Gastroesophageal sphincter (tissue), 3 donors: ENCODE measurements around the gene ALPI.

Experiments
- EP300 ChIP-seq: sonication (generic); formaldehyde crosslinking; IDR thresholded peaks from one replicate; pipeline ENCODE4 v1.6.1; 2017; ENCODE audit warnings: antibody characterized with exemption, mild to moderate bottlenecking
- POLR2A ChIP-seq, 2 donors: fragments of 450-650 bp; IDR thresholded peaks; one replicate each; pipeline ENCODE4 v1.6.1; 2017; ENCODE audit warnings: antibody characterized with exemption in 2 of 2, mild to moderate bottlenecking in 2 of 2, moderate library complexity in 1 of 2
- TF ChIP-seq, protein P1 (sequence below), 4 experiments: fragments of 200-600 bp in 2 of 4; fragments of 450-650 bp in 2 of 4; sonication (generic) in 1 of 4; IDR thresholded peaks; one replicate each; pipeline ENCODE4 v1.5.1; 2017 to 2019; ENCODE audit warnings: antibody characterized with exemption in 4 of 4, mild to moderate bottlenecking in 2 of 4, moderate library complexity in 2 of 4

DNA sequence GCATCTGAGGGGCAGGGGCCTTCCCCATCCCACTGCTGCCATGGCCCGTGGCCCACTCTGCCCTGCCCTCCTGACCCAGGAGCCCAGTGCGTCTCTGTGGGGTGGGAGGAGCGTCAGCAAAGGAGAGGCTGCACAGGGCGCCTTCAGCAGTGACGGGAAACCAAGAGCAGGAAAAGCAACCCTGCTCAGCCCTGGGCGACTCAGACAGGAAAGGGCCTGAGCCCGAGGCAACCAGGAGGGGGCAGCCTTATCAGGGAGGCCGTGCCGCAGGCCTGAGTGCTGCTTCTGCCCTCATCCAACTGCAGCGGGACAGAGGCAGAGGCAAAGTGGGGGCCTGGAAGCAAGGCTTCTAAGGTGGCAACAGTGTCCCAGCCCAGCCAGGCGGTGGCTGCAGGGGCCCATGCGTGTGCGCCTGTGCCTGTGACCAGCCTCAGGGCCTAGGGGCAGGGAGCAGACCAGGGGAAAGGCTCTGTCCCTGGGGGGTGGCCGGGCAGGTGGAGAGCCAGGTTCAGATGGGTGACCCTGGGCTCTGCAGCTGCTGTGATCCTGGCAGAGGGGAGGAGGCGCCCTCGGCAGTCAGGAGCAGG is 23.3 kb upstream of the ALPI start:
- TF ChIP-seq, protein P1, sequence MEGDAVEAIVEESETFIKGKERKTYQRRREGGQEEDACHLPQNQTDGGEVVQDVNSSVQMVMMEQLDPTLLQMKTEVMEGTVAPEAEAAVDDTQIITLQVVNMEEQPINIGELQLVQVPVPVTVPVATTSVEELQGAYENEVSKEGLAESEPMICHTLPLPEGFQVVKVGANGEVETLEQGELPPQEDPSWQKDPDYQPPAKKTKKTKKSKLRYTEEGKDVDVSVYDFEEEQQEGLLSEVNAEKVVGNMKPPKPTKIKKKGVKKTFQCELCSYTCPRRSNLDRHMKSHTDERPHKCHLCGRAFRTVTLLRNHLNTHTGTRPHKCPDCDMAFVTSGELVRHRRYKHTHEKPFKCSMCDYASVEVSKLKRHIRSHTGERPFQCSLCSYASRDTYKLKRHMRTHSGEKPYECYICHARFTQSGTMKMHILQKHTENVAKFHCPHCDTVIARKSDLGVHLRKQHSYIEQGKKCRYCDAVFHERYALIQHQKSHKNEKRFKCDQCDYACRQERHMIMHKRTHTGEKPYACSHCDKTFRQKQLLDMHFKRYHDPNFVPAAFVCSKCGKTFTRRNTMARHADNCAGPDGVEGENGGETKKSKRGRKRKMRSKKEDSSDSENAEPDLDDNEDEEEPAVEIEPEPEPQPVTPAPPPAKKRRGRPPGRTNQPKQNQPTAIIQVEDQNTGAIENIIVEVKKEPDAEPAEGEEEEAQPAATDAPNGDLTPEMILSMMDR (IDR thresholded peaks at IDR 0.05): no peak
- TF ChIP-seq POLR2A (IDR thresholded peaks at IDR 0.05) (no peak), EP300 (no peak)
